ENCODE data around the gene DCLRE1C. TPM values are rescaled to one million over a fixed set of nuclear protein-coding genes. Genes with fewer than 3 reads are reported as not detected.

Gene DCLRE1C
- total and polyA plus RNA-seq, 2 of the 8 experiments (the other 6 are each of a cell fraction or from before 2014, with no cell fraction given), result 0.77 to 7.4 TPM

DNA sequence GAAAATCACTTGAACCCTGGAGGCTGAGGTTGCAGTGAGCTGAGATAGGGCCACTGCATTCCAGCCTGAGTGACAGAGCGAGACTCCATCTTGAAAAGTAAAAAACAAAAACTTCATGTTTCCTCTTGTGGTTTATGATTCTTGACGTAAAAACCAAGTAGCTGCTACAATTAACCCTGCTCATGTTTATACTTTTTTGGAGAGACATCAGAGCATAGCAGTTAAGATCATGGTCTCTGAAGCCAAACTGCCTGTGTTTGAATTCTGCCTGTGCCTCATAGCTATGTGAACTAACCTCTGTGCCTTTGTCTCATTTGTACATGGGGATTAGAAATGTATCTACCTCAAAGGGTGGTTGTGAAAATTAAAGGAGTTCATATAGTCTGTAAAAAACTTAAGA is 48.0 kb downstream of the DCLRE1C start (continued):
- TF ChIP-seq FOSL1 (IDR thresholded peaks at IDR 0.05; ENCODE audit: insufficient read depth, low read depth, low read length) (no peak), TAF1 (IDR thresholded peaks at IDR 0.05; ENCODE audit: low read depth, low read length) (no peak), HDAC2 (IDR thresholded peaks at IDR 0.05; ENCODE audit: borderline replicate concordance in 1 of 2, low read depth in 2 of 2, low read length in 2 of 2) (no peak), JUND (IDR thresholded peaks at IDR 0.05; ENCODE audit: low read length) (no peak), RXRA (IDR thresholded peaks at IDR 0.05; ENCODE audit: insufficient read depth, low read depth, low read length) (no peak)

All from H1 (cell line).